SK-MEL-5 (cell line): ENCODE results near the gene AQP4. TPM values are rescaled to one million over a fixed set of nuclear protein-coding genes. Genes with fewer than 3 reads are reported as not detected.
A peak's percentile ranks its signal among the peaks of the same experiment; 100 is the strongest.

Source experiments
- DNase-seq: peaks from one replicate; pipeline ENCODE4 v3.0.0-alpha.2; 2016; ENCODE audit warnings: low read depth, low spot score
- in situ Hi-C: cut with HindIII; loops from 2 replicates; pipeline ENCODE4 v1.10.0; 2016; ENCODE audit warnings: low sequenced_read_pairs, high pct_unique_total_duplicates, low pct_unique_long_range_greater_than_20kb
- total RNA-seq: library from RNA; depleted of rRNA; stranded (reverse); fragments of >200 nt; shearing (Covaris generic); gene quantifications from 2 replicates; pipeline ENCODE4 v1.2.3, GENCODE V29; 2014

Gene AQP4
- total RNA-seq, 1 experiment from 2014 or later, result not detected

DNA sequence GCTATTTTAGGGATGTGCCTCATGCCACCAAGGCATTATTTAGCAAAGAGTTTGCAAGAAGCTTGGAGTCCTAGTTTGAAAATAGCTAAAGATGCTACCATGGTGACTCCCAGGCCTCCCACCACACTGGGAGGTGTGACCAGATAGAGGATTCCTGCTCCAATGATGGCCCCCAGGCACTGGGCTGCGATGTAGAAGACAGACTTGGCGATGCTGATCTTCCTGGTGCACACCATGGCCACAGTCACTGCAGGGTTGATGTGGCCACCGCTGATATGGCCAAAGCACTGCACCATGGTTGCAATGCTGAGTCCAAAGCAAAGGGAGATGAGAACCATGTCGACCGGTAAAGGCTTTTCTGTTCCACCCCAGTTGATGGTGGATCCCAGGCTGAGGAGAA lies 3.4 kb downstream of the AQP4 start:
- no peak for DNase-seq
- in situ Hi-C loops, result no loop called here

DNA sequence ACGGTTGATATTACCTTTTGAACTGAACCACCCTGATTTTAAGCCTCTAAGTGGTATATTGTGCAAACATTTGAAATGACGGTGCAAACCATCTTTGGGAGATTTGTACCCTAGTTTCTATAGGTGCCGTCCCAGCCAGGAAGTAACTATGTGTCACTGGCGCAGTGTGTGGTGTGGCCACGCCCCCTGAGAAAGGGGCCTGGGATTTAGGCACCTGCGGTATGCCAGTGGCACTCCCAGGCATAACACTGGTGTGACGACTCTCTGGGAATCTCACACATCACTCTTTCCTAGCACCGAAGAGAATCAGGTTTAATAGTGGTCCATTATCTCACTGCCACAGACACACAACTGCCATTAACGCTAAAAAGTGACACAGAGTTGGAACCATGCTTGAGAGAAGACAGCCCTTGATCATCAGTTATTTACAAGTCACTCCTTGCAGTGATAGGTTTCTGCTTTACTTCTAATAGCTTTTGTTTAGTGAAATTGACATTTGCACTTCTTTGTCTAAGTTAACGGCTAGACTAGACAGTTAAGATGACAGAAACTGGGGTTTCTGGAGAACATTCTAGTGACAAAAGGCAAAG lies 11.1 kb downstream of the AQP4 start:
- in situ Hi-C loops, result no loop called here
- DNase-seq, result no peak

- DNase-seq, result no peak
- in situ Hi-C loops, result no loop called here
These were observed 12.1 kb downstream of the AQP4 start for GRCh38 chr18:26853401-26853800.

GRCh38 chr18:26843760-26844159 lies 21.7 kb downstream of the AQP4 start:
- in situ Hi-C loops, result no loop called here
- no peak for DNase-seq

DNA sequence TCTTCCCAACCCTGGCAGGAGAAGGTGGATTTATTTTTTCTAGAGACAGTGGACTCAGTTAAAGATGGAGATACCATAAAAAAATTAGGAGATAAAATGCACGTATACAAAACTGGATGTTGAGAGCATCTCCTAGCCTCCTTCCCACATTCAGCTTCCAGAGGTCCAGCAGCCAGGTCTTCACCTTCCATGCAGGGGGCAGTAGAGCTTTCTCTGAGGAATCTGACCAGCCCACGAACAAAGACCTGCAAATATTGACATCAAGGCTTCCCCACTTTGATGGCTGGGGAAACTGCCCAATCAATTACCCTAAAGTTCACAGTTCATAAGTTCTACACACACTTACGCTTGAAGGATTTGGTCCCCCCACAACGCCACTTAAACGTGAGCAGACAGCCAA lies 24.5 kb downstream of the AQP4 start:
- DNase-seq, result no peak
- in situ Hi-C loops, result no loop called here

DNA sequence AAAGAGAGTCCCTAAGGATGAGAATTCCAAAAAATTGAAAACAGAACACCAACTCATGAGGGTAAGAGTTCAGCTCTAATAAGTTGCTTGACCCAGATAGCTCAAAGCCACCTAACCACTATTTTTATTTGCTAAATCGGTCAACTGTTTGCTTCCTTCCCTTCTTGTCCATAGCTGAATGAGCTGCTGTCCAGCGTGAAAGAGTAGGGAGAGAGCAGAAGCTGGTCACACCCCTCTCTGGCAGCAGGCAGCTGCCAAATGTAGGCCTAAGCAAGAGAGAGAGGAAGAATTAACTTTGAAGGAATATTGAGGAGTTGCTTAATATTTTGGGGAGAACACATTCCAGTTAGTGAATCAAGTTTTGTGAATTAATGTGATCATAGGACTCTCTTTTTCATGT lies 25.9 kb downstream of the AQP4 start:
- in situ Hi-C loops, result no loop called here
- DNase-seq, result no peak

- no peak for DNase-seq
- in situ Hi-C loops, result no loop called here
These were observed 33.2 kb downstream of the AQP4 start for GRCh38 chr18:26832302-26832701.

DNA sequence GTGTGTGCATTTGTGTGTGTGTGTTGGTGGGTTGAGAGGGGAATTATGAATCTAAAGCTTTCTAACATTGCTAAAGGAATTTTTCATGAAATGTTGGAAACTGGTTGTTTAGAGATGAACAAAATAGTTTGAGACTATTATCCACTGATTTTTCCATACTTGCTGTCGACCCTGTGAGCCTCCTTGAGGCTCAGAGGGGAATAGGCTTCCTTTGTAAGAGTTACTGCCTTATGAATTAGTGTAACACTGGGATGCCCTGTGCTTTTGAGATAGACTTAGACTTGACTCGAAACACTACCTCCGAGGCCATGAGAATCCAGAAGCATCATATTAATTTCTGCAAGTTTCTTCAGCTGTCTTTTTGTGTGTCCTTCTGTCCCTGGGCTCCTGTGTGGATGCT lies 37.9 kb downstream of the AQP4 start:
- DNase-seq, result no peak
- in situ Hi-C loops, result no loop called here

GRCh38 chr18:26826656-26827235 lies 38.8 kb downstream of the AQP4 start:
- DNase-seq, result no peak
- in situ Hi-C loops, result no loop called here

GRCh38 chr18:26821181-26821580 lies 44.3 kb downstream of the AQP4 start:
- no peak for DNase-seq
- in situ Hi-C loops, result no loop called here

GRCh38 chr18:26819046-26819445 lies 46.5 kb downstream of the AQP4 start:
- DNase-seq, result no peak
- in situ Hi-C loops, result no loop called here

- in situ Hi-C loops, result no loop called here
- no peak for DNase-seq
These were observed 47.0 kb downstream of the AQP4 start for GRCh38 chr18:26818461-26818860.

- peak; percentile 65 for DNase-seq
- in situ Hi-C loops, result no loop called here
These were observed 52.5 kb downstream of the AQP4 start for GRCh38 chr18:26813043-26813442.

GRCh38 chr18:26812462-26812861 lies 53.0 kb downstream of the AQP4 start:
- in situ Hi-C loops, result no loop called here
- DNase-seq, result no peak

DNA sequence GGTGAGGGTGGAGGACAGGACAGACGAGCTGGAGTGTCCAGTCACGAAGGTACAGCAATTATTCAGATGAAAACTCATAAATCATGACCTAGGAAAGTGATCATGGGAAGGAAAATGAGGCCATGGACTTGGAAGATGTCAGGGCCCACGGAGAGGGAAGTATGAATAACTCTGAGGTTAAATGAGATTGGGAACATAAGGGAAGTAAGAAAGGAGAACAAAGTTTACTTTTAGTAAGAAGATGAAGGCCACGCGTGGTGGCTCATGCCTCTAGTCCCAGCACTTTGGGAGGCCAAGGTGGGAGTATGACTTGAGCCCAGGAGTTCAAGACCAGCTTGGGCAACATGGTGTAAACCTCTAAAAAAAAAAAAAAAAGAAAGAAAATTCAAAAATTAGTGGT lies 56.2 kb downstream of the AQP4 start:
- DNase-seq, result no peak

DNA sequence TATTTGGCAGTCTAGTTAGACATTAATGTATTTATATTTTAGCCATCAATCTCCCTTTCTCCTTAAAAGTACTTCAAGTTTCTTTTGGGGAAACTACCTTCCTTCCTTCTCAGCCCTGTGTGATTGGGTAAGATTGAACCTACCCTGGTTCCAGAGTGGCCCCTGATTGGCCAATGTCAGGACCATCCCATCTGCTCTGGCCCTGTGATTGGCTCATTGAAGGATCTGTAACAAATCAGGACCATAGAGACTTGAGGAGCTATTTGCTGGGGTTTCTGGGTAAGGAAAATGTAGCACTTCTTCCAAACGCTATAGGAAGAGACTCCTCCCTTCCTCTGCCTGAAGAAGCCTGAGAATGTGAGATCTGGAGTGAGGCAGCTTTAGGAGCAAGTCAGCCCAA lies 59.3 kb downstream of the AQP4 start:
- in situ Hi-C loops, result no loop called here
- peak; percentile 35 for DNase-seq

More for the DNA sequence above, 56.2 kb downstream of the AQP4 start:
- in situ Hi-C loops, result no loop called here

- DNase-seq, result peak; percentile 14
These were observed 61.0 kb downstream of the AQP4 start for GRCh38 chr18:26804519-26804918.

GRCh38 chr18:26803643-26804042 lies 61.9 kb downstream of the AQP4 start:
- DNase-seq, result no peak
- in situ Hi-C loops, result no loop called here

More at GRCh38 chr18:26804519-26804918, 61.0 kb downstream of the AQP4 start:
- in situ Hi-C loops, result no loop called here

- in situ Hi-C loops, result no loop called here
These were observed 62.9 kb downstream of the AQP4 start for GRCh38 chr18:26802330-26803200.

More at GRCh38 chr18:26802330-26803200, 62.9 kb downstream of the AQP4 start:
- DNase-seq, result no peak
